GM12878 (cell line): ENCODE measurements around the gene RSRC1.
"Not testable (repeated sequence)": the region's sequence is repeated elsewhere in the genome, so short reads cannot be mapped to it uniquely, and the experiment has no call there.

Experiments used
- HDAC6 ChIP-seq: fragments of 200-600 bp; sonication (generic); IDR thresholded peaks from one replicate; pipeline ENCODE4 v1.8.0; 2017; ENCODE audit warnings: antibody characterized with exemption; ENCODE audit not compliant: unreplicated experiment
- POLR2A ChIP-seq: IDR thresholded peaks from 2 replicates; pipeline ENCODE4 v1.6.1; 2011; ENCODE audit warnings: low read depth, mild to moderate bottlenecking, low read length
- POLR2AphosphoS2 ChIP-seq: IDR thresholded peaks from 2 replicates; pipeline ENCODE4 v1.6.1; 2011; ENCODE audit warnings: low read depth, mild to moderate bottlenecking, low read length, improper control_type of control experiment, moderate library complexity
- RAD21 ChIP-seq: IDR thresholded peaks from 2 replicates; pipeline ENCODE4 v1.6.1; 2011; ENCODE audit warnings: mild to moderate bottlenecking, low read depth, low read length, moderate library complexity; ENCODE audit not compliant: insufficient read depth
- SMC3 ChIP-seq: IDR thresholded peaks from 2 replicates; pipeline ENCODE4 v1.6.1; 2011; ENCODE audit warnings: low read length, improper control_type of control experiment, borderline replicate concordance
- SP1 ChIP-seq: IDR thresholded peaks from one replicate; pipeline ENCODE4 v1.6.1; 2011; ENCODE audit warnings: low read depth, low read length
- ZNF207 ChIP-seq: fragments of 450-650 bp; IDR thresholded peaks from 2 replicates; pipeline ENCODE4 v1.6.1; 2014; ENCODE audit warnings: antibody characterized with exemption, mild to moderate bottlenecking, borderline replicate concordance
- TF ChIP-seq, protein P1 (sequence below): IDR thresholded peaks from 2 replicates; pipeline ENCODE4 v1.6.1; 2012; ENCODE audit warnings: mild to moderate bottlenecking, low read depth, low read length
- TF ChIP-seq, protein P2 (sequence below), 3 experiments: IDR thresholded peaks in 2 of 3; conservative IDR thresholded peaks in 1 of 3; 2 replicates each; pipeline ENCODE4 v1.5.1; 2011; ENCODE audit warnings: low read depth in 3 of 3, low read length in 3 of 3, mild to moderate bottlenecking in 3 of 3, control low read depth in 2 of 3, moderate library complexity in 2 of 3, inconsistent platforms in 1 of 3, mixed read lengths in 1 of 3; ENCODE audit not compliant: control insufficient read depth in 2 of 3, insufficient read depth in 1 of 3; ENCODE audit errors: extremely low read depth in 1 of 3
- TF ChIP-seq, protein P3 (sequence below): IDR thresholded peaks from 2 replicates; pipeline ENCODE4 v1.6.1; 2011; ENCODE audit warnings: low read depth, low read length, improper control_type of control experiment, borderline replicate concordance
- TF ChIP-seq, protein P4 (sequence below): IDR thresholded peaks from 2 replicates; pipeline ENCODE4 v1.6.1; 2012; ENCODE audit warnings: low read length, inconsistent platforms

DNA sequence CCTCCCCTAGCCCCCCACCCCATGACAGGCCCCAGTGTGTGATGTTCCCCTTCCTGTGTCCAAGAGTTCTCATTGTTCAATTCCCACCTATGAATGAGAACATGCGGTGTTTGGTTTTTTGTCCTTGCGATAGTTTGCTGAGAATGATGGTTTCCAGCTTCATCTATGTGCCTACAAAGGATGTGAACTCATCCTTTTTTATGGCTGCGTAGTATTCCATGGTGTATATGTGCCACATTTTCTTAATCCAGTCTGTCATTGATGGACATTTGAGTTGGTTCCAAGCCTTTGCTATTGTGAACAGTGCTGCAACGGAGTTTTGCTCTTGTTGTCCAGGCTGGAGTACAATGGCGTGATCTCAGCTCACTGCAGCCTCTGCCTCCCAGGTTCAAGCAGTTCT, 12.8 kb downstream of the RSRC1 start:
- not testable (repeated sequence) for TF ChIP-seq HDAC6, ZNF207, POLR2A, SP1, SMC3, POLR2AphosphoS2, RAD21
- TF ChIP-seq, protein P1, sequence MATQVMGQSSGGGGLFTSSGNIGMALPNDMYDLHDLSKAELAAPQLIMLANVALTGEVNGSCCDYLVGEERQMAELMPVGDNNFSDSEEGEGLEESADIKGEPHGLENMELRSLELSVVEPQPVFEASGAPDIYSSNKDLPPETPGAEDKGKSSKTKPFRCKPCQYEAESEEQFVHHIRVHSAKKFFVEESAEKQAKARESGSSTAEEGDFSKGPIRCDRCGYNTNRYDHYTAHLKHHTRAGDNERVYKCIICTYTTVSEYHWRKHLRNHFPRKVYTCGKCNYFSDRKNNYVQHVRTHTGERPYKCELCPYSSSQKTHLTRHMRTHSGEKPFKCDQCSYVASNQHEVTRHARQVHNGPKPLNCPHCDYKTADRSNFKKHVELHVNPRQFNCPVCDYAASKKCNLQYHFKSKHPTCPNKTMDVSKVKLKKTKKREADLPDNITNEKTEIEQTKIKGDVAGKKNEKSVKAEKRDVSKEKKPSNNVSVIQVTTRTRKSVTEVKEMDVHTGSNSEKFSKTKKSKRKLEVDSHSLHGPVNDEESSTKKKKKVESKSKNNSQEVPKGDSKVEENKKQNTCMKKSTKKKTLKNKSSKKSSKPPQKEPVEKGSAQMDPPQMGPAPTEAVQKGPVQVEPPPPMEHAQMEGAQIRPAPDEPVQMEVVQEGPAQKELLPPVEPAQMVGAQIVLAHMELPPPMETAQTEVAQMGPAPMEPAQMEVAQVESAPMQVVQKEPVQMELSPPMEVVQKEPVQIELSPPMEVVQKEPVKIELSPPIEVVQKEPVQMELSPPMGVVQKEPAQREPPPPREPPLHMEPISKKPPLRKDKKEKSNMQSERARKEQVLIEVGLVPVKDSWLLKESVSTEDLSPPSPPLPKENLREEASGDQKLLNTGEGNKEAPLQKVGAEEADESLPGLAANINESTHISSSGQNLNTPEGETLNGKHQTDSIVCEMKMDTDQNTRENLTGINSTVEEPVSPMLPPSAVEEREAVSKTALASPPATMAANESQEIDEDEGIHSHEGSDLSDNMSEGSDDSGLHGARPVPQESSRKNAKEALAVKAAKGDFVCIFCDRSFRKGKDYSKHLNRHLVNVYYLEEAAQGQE, result not testable (repeated sequence)
- TF ChIP-seq, protein P2, sequence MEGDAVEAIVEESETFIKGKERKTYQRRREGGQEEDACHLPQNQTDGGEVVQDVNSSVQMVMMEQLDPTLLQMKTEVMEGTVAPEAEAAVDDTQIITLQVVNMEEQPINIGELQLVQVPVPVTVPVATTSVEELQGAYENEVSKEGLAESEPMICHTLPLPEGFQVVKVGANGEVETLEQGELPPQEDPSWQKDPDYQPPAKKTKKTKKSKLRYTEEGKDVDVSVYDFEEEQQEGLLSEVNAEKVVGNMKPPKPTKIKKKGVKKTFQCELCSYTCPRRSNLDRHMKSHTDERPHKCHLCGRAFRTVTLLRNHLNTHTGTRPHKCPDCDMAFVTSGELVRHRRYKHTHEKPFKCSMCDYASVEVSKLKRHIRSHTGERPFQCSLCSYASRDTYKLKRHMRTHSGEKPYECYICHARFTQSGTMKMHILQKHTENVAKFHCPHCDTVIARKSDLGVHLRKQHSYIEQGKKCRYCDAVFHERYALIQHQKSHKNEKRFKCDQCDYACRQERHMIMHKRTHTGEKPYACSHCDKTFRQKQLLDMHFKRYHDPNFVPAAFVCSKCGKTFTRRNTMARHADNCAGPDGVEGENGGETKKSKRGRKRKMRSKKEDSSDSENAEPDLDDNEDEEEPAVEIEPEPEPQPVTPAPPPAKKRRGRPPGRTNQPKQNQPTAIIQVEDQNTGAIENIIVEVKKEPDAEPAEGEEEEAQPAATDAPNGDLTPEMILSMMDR (IDR thresholded peaks at IDR 0.05 in 2 of 3, conservative IDR thresholded peaks at IDR 0.05 in 1 of 3; ENCODE audit: control insufficient read depth in 2 of 3, extremely low read depth in 1 of 3, insufficient read depth in 1 of 3, low read depth in 3 of 3, low read length in 3 of 3), result not testable (repeated sequence)
- TF ChIP-seq, protein P3, sequence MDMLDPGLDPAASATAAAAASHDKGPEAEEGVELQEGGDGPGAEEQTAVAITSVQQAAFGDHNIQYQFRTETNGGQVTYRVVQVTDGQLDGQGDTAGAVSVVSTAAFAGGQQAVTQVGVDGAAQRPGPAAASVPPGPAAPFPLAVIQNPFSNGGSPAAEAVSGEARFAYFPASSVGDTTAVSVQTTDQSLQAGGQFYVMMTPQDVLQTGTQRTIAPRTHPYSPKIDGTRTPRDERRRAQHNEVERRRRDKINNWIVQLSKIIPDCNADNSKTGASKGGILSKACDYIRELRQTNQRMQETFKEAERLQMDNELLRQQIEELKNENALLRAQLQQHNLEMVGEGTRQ, result not testable (repeated sequence)
- TF ChIP-seq, protein P4, sequence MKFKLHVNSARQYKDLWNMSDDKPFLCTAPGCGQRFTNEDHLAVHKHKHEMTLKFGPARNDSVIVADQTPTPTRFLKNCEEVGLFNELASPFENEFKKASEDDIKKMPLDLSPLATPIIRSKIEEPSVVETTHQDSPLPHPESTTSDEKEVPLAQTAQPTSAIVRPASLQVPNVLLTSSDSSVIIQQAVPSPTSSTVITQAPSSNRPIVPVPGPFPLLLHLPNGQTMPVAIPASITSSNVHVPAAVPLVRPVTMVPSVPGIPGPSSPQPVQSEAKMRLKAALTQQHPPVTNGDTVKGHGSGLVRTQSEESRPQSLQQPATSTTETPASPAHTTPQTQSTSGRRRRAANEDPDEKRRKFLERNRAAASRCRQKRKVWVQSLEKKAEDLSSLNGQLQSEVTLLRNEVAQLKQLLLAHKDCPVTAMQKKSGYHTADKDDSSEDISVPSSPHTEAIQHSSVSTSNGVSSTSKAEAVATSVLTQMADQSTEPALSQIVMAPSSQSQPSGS, result not testable (repeated sequence)
